HG03432 (cell line): Measurements from ENCODE around the gene CHP1.
"Not testable (repeated sequence)": the region's sequence is repeated elsewhere in the genome, so short reads cannot be mapped to it uniquely, and the experiment has no call there.

Experiments used
- ATAC-seq: cut with Tn5 transposase; IDR thresholded peaks from one replicate; pipeline ENCODE4 v1.9.1; 2021; ENCODE audit warnings: mild to moderate bottlenecking, moderate library complexity; ENCODE audit not compliant: unreplicated experiment

The CHP1 gene

GRCh38 chr15:41230650-41231421 is at the start of gene CHP1, which contains the start of gene EXD1:
TSS of gene CHP1 (plus strand) at chr15:41231268. CDS start at chr15:41231383, 115 bp downstream.
TSS of gene EXD1 (minus strand) at chr15:41230757. CDS start at chr15:41226575, 4,182 bp downstream.
- peak; percentile 96 for ATAC-seq

GRCh38 chr15:41182266-41182665 is 48.8 kb upstream of the CHP1 start:
- no peak for ATAC-seq

GRCh38 chr15:41183581-41183980 is 47.5 kb upstream of the CHP1 start:
- no peak for ATAC-seq

- ATAC-seq, result no peak
These were observed 36.6 kb upstream of the CHP1 start for GRCh38 chr15:41194444-41194843.

- ATAC-seq, result no peak
These were observed 31.6 kb upstream of the CHP1 start for GRCh38 chr15:41199470-41199869.

GRCh38 chr15:41203395-41203794 is 27.7 kb upstream of the CHP1 start:
- no peak for ATAC-seq

GRCh38 chr15:41205315-41205714 is 25.8 kb upstream of the CHP1 start:
- no peak for ATAC-seq

- no peak for ATAC-seq
These were observed 23.2 kb upstream of the CHP1 start for GRCh38 chr15:41207687-41208448.

GRCh38 chr15:41215708-41216107 is 15.4 kb upstream of the CHP1 start:
- no peak for ATAC-seq

- no peak for ATAC-seq
These were observed 12.2 kb upstream of the CHP1 start for GRCh38 chr15:41218851-41219250.

- no peak for ATAC-seq
These were observed 11.7 kb upstream of the CHP1 start for GRCh38 chr15:41219381-41219780.

- ATAC-seq, result no peak
These were observed 771 bp upstream of the CHP1 start for GRCh38 chr15:41230345-41230649.

GRCh38 chr15:41231422-41232226 is 556 bp downstream of the CHP1 start:
- peak; percentile 52 for ATAC-seq

GRCh38 chr15:41233367-41233771 is 2.3 kb downstream of the CHP1 start:
- ATAC-seq, result no peak

GRCh38 chr15:41235228-41235627 is 4.2 kb downstream of the CHP1 start:
- ATAC-seq, result not testable (repeated sequence)

- no peak for ATAC-seq
These were observed 4.9 kb downstream of the CHP1 start for GRCh38 chr15:41235929-41236328.

GRCh38 chr15:41238100-41238499 is 7.0 kb downstream of the CHP1 start:
- ATAC-seq, result no peak

- no peak for ATAC-seq
These were observed 10.3 kb downstream of the CHP1 start for GRCh38 chr15:41241221-41241964.

GRCh38 chr15:41250745-41251144 is 19.7 kb downstream of the CHP1 start:
- not testable (repeated sequence) for ATAC-seq

- no peak for ATAC-seq
These were observed 20.3 kb downstream of the CHP1 start for GRCh38 chr15:41251411-41251810.

- no peak for ATAC-seq
These were observed 23.5 kb downstream of the CHP1 start for GRCh38 chr15:41254560-41254959.
